ENCODE measurements around the gene PM20D1.

DNA sequence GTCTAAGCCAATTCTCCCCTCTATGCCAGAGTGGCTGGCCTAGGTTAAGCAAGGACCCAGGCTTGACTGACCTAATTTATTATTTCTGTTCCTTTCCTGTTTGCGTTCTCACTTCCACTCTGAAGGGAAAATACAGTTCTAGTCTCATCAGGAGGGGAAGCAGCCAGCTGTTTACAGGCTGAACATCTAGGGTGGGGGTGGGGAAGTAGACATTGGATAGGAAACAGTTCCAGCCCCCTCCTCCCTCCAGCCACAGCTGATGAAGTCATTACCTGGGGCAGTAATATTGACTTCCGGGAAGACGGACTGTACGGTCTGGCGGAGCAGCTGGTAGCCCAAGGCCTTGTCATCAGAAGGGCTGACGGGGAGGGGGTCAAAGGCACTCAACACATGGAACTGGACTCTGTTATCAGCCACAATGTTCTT lies 17.6 kb downstream of the PM20D1 start:
- TF ChIP-seq, protein P1, sequence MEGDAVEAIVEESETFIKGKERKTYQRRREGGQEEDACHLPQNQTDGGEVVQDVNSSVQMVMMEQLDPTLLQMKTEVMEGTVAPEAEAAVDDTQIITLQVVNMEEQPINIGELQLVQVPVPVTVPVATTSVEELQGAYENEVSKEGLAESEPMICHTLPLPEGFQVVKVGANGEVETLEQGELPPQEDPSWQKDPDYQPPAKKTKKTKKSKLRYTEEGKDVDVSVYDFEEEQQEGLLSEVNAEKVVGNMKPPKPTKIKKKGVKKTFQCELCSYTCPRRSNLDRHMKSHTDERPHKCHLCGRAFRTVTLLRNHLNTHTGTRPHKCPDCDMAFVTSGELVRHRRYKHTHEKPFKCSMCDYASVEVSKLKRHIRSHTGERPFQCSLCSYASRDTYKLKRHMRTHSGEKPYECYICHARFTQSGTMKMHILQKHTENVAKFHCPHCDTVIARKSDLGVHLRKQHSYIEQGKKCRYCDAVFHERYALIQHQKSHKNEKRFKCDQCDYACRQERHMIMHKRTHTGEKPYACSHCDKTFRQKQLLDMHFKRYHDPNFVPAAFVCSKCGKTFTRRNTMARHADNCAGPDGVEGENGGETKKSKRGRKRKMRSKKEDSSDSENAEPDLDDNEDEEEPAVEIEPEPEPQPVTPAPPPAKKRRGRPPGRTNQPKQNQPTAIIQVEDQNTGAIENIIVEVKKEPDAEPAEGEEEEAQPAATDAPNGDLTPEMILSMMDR (IDR thresholded peaks at IDR 0.05; ENCODE audit: poor library complexity): no peak
- TF ChIP-seq EZH2phosphoT487 (IDR thresholded peaks at IDR 0.05; ENCODE audit: low read depth, severe bottlenecking, unreplicated experiment) (no peak), EZH2 (IDR thresholded peaks at IDR 0.05; ENCODE audit: borderline replicate concordance) (no peak)
